Activated T-cell treated with anti-CD3 and anti-CD28 coated beads, Interleukin-2, amount 50 U/mL, for 4 hours (primary cell): ENCODE results near the gene SPP1. TPM values are rescaled to one million over a fixed set of nuclear protein-coding genes. Genes with fewer than 3 reads are reported as not detected.

Experiments used
- total RNA-seq, 3 donors: library from RNA; stranded (reverse); gene quantifications; one replicate each; pipeline ENCODE4 v1.2.1, GENCODE V29; 2021

SPP1 gene
- total RNA-seq, 3 donors from 2014 or later = 0.63 to 0.87 (median 0.81) TPM

Other genes starting within 250 kb of the SPP1 start
- gene IBSP, start 176.2 kb upstream of the SPP1 start, total RNA-seq = not detected
- gene MEPE, start 142.7 kb upstream of the SPP1 start, total RNA-seq = not detected
- 1 to 10 TPM; 2.8 to 6.0 (median 4.2) TPM for gene PKD2, start 31.9 kb downstream of the SPP1 start, total RNA-seq
- under 1 TPM; 0.24 to 0.71 (median 0.49) TPM for gene ABCG2, start 182.9 kb downstream of the SPP1 start, total RNA-seq